NCI-H748 (cell line): Measurements from ENCODE around the gene RGL1.
A peak's percentile ranks its signal among the peaks of the same experiment; 100 is the strongest.

Experiments used
- DNase-seq: peaks from one replicate; lab custom pipeline; 2025; ENCODE audit not compliant: unreplicated experiment; lab: John Stamatoyannopoulos, UW

Gene RGL1

DNA sequence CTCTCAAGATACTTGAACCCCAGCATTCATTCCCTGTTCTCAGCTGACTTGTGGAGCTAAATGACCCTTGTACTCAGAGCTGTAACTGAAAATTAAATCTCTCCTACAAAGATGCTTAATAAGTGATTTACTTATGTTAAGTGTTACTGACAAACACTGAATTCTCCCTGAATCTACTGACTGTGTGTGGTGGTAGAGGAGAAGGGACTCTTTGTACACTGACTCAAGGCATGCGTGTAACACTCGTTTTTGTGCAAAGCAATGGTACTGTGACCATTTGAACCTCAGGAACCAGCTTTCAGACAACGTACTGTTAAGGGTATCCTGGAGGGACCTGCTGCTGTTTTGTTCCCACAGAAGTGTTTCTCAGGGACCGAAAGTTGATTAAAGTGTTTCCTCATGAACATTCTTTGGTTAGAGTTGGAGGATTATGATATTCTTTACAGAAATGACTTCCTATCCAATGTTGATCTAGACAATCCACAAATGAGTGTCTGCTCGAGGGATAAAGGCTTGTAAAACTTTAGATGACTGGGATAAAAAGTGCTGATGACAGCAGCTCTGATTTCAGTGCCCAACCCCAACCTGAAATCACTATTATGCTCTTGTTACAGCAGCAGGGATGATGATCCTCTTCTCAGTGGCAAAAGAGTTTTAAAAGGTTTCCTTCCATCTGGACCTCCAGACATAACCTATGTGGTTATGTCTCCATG, 12.8 kb downstream of the RGL1 start:
- DNase-seq, result no peak

DNA sequence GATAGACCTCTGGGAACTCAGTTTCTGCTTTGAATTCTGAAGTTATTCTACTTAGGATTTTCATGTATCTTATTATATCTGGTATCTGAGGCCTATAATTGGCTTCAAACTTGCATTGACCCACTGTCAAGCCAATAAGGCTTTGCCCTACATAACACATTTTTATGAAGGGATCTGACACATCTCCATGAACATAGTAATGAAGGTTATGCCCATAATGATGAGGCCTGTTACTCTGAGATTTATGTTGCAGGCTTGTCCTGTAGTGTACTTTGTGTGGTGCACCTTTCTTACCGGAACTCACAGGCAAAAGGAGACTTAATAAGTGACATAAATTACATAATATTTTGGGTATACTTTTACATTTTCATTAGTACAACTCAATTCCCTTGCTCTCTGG, 14.1 kb downstream of the RGL1 start:
- no peak for DNase-seq

DNA sequence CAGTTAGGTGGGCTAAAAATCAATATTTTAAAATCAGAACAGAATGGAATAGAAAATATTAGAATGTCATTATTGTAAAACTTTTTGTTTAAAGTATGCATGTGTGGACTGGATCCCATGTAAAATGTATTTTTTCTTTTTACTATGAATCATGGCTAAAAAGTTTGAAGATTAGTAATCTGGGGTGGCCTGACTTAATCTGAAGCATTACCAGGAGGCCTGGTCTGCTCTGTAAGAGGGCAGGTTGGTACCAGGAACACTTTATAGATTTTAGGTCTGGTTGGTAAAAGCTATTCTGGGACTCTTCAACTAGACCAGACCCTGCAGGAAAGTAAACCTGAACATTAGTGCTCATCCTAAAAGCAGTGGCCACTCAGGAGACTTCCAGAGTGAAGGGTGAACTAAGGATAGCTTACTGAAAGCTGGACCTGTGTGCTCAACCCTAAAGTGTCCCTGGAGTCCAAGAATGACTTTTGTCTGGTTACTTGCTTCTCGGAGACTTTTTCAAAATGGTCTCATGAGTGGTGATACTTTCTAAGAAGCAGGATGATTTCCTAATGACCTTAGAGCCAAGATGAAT, 16.5 kb downstream of the RGL1 start:
- DNase-seq, result no peak

DNA sequence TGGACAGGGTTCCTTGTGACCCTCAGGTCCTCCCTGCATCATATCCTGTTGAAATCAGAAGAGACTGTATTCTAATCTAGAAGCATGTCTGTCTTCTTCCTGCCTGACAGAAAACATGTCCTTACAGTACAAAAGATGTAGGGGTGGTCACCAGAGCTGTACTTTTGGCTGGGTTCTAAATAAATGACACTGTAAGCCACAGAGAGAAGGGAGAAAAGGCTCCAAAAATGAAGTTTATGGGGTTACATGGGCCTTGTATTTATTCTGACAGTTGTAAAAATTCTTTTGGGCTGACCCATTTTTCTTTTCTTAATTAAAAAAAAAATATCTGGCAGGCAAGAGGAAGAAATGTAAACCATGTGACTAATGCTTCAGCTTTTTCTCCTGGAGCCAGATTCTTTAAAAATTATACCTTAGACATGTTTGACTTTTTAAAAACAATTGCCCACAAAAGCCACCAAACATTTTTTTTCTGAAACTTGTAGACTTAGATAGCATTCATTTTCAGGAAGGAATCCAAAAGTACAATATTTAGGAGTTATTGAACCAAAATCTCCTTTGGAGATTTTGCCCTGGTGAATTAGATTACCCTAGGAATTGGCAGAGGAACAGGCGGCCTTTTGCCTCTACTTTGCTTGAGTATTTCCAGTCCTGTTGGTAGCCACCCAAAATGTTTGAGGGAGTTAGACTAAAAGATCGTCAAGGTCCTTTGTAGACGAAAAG, 17.1 kb downstream of the RGL1 start:
- no peak for DNase-seq

GRCh38 chr1:183824291-183824690, 19.4 kb downstream of the RGL1 start:
- no peak for DNase-seq

DNA sequence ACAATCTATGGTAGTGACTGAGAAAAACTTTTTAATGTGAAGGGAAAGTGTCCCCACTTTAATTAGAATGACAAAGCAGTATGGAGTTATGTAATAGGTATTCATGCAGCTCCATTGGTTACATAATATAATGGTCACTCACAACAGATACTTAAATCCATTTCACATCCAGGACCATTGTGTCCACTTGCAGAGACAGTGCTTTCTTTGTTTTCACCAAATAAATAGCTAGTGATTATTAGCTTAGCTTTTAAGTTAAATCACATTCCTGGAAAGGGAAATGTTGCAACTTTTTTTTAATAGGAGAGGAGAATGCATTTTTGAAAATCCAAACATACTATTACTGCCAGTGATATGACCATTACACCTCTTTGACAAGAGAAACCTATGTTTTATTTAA, 22.9 kb downstream of the RGL1 start:
- no peak for DNase-seq

GRCh38 chr1:183830389-183830788, 25.5 kb downstream of the RGL1 start:
- DNase-seq, result no peak

GRCh38 chr1:183831311-183831710, 26.4 kb downstream of the RGL1 start:
- DNase-seq, result peak; percentile 4

DNA sequence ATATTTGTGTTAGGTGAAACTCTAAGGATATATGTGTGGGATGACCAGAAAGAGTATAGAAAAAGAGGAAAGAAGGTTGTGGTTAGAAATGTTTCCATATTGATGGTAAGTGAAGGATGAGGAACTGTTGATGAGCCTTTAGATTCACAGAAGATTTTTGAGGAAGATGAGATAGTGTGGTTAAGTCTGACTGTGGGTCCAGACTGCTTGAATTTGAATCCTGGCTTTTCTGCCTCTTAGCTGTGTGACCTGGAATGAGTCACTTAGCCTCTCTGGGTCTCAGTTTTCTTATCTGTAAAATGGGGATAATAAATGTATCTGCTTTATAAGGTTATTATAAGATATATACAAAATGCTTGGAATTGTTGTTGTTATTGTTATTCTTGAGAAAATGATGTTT, 27.5 kb downstream of the RGL1 start:
- no peak for DNase-seq

DNA sequence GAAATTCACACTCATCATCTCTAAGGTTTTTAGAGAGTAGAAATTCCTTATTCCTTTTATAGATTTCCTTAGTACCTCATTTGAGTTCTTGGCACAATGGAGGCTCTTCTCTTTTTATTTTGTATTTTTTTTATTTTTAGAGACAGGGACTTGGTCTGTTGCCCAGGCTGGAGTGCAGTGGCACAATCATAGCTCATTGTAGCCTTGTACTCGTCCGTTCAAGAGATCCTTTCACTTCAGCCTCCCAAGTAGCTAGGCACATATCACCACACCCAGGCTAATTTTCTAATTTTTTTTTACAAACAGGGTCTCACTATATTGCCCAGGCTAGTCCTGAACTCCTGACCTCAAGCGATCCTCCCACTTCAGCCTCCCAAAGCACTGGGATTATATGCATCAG, 29.6 kb downstream of the RGL1 start:
- no peak for DNase-seq

GRCh38 chr1:183836598-183836997, 31.7 kb downstream of the RGL1 start:
- no peak for DNase-seq

GRCh38 chr1:183837062-183837461, 32.1 kb downstream of the RGL1 start:
- DNase-seq, result peak; percentile 2

- no peak for DNase-seq
Measured at GRCh38 chr1:183838221-183838620, 33.3 kb downstream of the RGL1 start.

- no peak for DNase-seq
Measured at GRCh38 chr1:183840140-183840539, 35.2 kb downstream of the RGL1 start.

DNA sequence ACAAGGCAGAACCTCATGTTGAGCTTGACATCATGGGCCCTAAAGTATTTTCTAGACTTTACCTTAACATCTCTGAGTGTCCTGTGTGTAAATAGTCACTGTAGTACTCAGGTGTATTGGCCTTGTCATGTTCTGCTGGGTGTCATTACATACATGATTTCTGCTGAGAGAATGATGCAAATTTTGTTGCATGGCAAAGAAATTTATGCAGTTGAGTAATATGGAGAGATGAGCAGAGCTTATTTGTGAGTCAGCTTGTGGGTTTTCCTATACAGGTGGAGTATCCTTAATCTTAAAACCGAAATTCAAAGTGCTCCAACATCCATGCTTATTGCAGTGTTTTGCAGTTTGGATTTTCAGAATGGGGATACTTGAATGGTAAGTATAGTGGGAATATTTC, 36.6 kb downstream of the RGL1 start:
- no peak for DNase-seq

- peak; percentile 5 for DNase-seq
Measured at GRCh38 chr1:183841950-183842794, 37.3 kb downstream of the RGL1 start.

DNA sequence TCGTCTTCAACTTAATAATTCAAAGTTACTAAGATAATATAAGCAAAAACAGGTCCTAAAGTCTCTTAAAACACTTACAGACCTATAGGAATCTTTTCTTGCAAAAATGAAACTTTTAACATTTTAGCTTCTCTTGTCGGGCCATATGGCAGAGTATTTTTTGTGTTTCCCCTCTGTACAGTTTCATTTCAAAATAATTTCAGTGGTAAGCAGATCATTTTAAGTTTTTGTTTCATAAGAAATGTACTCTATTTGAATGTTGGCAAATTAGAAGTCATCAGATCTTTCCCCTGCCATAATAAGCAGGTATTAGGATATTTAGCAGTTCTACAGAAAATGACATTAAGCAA, 37.9 kb downstream of the RGL1 start:
- no peak for DNase-seq

DNA sequence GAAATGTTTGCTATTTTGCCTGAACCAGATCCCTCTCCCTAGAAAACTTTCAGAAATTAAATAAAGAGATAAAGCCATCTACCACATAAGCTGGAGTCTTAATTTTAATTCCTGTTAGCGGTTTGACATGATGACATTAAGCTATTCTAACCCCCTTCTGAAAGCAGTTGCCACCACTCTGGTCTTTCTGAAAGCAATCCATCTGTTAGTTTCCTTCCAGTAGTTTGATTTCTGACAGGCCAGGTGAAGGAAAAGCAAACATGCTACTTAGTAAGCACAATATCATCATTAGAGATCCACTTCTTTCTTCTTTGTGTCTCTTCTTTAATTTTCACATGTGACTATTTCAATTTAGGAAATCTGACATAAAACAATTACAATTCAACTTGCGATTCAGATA, 39.9 kb downstream of the RGL1 start:
- DNase-seq, result no peak

- no peak for DNase-seq
Measured at GRCh38 chr1:183845681-183846080, 40.8 kb downstream of the RGL1 start.

- DNase-seq, result no peak
Measured at GRCh38 chr1:183847641-183848040, 42.7 kb downstream of the RGL1 start.

DNA sequence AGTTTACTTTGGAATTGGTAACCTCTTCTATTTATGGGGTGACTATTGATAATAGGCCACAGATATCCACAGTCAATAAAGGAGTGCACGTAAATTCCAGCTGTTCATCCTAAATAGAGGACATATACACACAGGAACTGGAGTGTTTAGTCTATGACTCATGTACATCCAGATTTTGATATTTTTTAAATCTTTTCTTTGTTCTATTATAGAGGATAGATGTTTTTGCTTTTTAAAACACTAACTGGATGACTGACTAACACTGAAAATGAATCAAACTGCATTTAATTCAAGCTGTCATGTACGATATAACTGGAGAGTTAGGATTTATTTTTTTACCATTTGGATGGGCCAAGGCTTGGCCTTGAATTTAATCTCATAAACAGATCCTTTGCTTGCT, 45.9 kb downstream of the RGL1 start:
- DNase-seq, result no peak

DNA sequence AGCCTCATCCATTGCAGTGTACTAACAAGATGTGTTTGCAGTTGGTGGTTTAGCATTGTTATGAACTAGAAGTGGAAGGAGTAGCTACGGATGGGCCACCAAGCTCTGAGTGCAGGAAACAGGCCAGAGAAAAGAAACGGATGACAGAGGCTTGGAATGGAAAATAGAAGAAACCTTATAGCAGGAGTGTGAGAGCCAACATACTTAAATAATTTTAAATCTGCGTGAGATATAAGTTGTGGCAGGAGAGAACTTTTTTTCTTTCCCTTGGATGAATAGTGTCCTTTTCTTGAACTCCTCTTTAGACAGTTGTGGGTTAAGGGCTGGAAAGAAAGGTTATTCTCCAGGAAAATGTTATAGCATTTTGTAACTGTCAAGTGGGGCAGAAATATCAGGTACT, 54.2 kb downstream of the RGL1 start:
- DNase-seq, result no peak
